ENCODE results near the gene TNFRSF11A.

GRCh38 chr18:62281684-62282083, 43.4 kb upstream of the TNFRSF11A start:
- no peak for TF ChIP-seq CTCF (IDR thresholded peaks at IDR 0.05)
- no peak for TF ChIP-seq ZFX (IDR thresholded peaks at IDR 0.05; ENCODE audit: borderline replicate concordance)

Data from 22Rv1 (cell line).